Upper lobe of left lung (tissue), 4 donors: Measurements from ENCODE around the gene ONECUT1.
A peak's percentile ranks its signal among the peaks of the same experiment; 100 is the strongest.

Experiments
- EP300 ChIP-seq, 4 donors: sonication (generic); formaldehyde crosslinking; IDR thresholded peaks; one replicate each; pipeline ENCODE4 v1.5.1; 2017; ENCODE audit warnings: antibody characterized with exemption in 4 of 4, control low read depth in 2 of 4
- POLR2A ChIP-seq, 4 donors: fragments of 450-650 bp; IDR thresholded peaks; one replicate each; pipeline ENCODE4 v1.5.1; 2016 to 2017; ENCODE audit warnings: antibody characterized with exemption in 4 of 4, mild to moderate bottlenecking in 2 of 4
- POLR2AphosphoS5 ChIP-seq, 2 donors: sonication (generic); formaldehyde crosslinking; IDR thresholded peaks; one replicate each; pipeline ENCODE4 v1.5.1; 2017; ENCODE audit warnings: antibody characterized with exemption in 2 of 2
- TF ChIP-seq, protein P1 (sequence below), 6 experiments: fragments of 450-650 bp in 4 of 6; fragments of 200-600 bp in 2 of 6; sonication (generic) in 2 of 6; IDR thresholded peaks; one replicate each; pipeline ENCODE4 v1.5.1; 2016 to 2019; ENCODE audit warnings: antibody characterized with exemption in 6 of 6

DNA sequence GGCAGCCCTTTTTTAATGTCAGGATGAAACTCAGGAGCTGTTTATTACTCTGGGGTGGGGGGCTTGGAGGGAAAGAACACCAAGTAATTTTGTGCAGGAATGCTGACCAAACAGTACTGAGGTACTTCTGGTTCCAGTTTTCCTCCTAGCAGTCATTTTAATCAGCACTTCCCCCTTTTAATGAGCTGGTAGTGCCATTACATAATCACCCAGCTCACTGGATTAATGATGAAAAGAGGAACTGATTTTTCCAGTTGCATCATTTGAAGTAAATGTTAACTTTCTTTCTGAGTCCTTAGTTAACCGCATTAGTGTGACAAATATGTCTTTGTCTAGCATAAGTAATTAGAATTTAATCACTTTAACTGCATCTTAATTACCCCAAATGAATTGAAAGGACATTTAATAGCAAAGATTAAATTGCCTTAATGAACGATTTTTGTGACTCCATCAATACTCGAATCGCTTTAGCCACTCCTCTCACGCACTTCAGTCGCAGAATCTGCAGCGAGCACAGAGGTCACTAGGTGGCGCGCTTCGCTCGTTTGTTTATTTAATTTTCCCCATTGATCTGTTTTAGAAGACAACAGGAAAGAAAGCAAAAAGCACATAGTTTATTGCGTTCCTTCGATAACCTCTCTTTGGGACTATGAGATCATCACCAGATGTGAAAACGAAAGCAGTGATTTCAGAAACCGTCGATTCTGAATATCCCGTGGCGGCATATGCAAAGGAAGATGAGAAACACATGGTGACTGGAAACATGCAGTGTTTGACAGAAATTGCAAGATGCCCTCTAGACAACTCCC is 9.8 kb downstream of the ONECUT1 start:
- TF ChIP-seq, protein P1, sequence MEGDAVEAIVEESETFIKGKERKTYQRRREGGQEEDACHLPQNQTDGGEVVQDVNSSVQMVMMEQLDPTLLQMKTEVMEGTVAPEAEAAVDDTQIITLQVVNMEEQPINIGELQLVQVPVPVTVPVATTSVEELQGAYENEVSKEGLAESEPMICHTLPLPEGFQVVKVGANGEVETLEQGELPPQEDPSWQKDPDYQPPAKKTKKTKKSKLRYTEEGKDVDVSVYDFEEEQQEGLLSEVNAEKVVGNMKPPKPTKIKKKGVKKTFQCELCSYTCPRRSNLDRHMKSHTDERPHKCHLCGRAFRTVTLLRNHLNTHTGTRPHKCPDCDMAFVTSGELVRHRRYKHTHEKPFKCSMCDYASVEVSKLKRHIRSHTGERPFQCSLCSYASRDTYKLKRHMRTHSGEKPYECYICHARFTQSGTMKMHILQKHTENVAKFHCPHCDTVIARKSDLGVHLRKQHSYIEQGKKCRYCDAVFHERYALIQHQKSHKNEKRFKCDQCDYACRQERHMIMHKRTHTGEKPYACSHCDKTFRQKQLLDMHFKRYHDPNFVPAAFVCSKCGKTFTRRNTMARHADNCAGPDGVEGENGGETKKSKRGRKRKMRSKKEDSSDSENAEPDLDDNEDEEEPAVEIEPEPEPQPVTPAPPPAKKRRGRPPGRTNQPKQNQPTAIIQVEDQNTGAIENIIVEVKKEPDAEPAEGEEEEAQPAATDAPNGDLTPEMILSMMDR (IDR thresholded peaks at IDR 0.05) = peak; percentile 52 to 73 (median 57)
- TF ChIP-seq POLR2AphosphoS5 (IDR thresholded peaks at IDR 0.05) (no peak), POLR2A (IDR thresholded peaks at IDR 0.05) (no peak), EP300 (IDR thresholded peaks at IDR 0.05) (no peak)
